AML-193 (cell line): ENCODE results near the gene TRMU.

Experiments
- DNase-seq, 2 experiments: peaks; one replicate each; lab custom pipeline; 2025; lab: John Stamatoyannopoulos, UW

The TRMU gene

GRCh38 chr22:46335201-46336118, at the start of gene TRMU:
TRMU (plus strand) TSS chr22:46335714; CDS start chr22:46335765, 51 bp downstream.
- DNase-seq: peak; percentile 69 to 78

DNA sequence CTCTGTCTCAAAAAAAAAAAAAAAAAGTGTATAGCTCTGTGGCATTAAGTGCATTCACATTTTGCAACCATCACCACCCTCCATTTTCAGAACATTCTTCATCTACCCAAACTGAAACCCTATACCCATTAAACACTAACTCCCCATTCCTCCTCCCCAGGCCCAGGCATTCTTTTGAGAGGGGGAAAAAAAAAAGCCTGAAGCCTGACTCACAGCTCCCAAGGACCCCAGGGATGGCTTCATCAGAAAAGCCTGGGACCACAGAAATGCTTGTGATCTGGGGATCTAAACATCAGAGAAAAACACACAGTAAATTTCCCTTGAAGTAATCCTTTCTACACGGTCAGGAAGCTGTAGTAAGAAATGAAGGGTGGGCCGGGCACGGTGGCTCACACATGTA, 49.5 kb upstream of the TRMU start:
- no peak for DNase-seq

GRCh38 chr22:46286941-46287872, 48.3 kb upstream of the TRMU start:
- DNase-seq: no peak

- DNase-seq: no peak
These were observed 47.4 kb upstream of the TRMU start for GRCh38 chr22:46287873-46288751.

GRCh38 chr22:46288846-46289243, 46.7 kb upstream of the TRMU start:
- DNase-seq: no peak

GRCh38 chr22:46289244-46289891, 46.1 kb upstream of the TRMU start:
- no peak for DNase-seq

- DNase-seq: no peak
These were observed 45.2 kb upstream of the TRMU start for GRCh38 chr22:46290121-46290842.

- no peak for DNase-seq
These were observed 44.4 kb upstream of the TRMU start for GRCh38 chr22:46290843-46291785.

DNA sequence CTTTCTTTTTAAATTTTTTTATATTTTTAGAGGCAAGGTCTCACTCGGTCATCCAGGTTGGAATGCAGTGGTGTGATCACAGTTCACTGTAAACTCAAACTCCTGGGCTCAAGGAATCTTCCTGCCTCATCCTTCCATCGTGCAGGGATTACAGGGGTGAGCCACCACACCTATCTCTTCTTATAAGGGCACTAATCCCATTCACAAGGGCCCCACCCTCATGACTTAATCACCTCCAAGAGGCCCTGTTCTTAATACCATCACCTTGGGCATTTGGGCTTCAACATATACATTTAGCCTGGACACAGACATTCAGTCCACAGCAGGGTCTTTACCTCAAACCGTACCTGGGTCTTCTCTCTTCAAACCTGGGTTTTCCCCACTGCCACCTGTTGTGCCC, 43.3 kb upstream of the TRMU start:
- no peak for DNase-seq

- no peak for DNase-seq
These were observed 42.8 kb upstream of the TRMU start for GRCh38 chr22:46292732-46293131.

GRCh38 chr22:46293577-46294260, 41.8 kb upstream of the TRMU start:
- DNase-seq: no peak

- no peak for DNase-seq
These were observed 40.7 kb upstream of the TRMU start for GRCh38 chr22:46294784-46295183.

DNA sequence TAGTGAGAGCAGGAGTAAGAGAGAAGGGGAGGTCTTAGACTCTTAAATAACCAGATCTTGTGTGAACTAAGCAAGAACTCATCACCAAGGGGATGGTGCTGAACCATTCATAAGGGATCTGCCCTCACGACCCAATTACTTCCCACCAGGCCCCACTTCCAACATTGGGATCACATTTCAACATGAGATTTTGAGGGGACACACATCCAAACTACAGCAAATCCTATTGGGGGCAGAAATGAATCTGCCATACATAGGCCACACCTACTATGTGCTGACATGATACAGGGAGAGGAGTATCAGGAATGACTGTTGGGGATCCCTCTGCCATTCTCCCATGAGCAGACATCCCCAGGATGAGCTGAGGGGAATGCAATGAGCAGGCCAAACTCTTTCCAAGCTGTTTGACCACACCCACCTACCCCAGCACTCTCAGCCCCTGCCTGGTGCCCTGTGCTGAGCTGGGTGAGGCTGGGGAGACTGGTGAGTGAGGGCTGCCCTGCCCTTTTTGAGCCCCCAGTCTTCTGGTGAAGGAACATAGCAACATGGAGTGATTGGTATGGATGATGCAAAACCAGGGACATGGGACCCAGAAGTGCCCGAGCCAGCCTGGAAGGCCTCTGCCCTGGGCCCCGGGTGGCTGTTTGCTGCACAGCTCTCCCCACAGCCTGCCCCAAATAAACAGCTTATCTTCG, 40.1 kb upstream of the TRMU start:
- no peak for DNase-seq

GRCh38 chr22:46296257-46297150, 39.0 kb upstream of the TRMU start, which contains the start of gene GTSE1:
GTSE1 (plus strand) TSS chr22:46296870; CDS start chr22:46297401, 531 bp downstream.
- peak; percentile 94 to 95 for DNase-seq

DNA sequence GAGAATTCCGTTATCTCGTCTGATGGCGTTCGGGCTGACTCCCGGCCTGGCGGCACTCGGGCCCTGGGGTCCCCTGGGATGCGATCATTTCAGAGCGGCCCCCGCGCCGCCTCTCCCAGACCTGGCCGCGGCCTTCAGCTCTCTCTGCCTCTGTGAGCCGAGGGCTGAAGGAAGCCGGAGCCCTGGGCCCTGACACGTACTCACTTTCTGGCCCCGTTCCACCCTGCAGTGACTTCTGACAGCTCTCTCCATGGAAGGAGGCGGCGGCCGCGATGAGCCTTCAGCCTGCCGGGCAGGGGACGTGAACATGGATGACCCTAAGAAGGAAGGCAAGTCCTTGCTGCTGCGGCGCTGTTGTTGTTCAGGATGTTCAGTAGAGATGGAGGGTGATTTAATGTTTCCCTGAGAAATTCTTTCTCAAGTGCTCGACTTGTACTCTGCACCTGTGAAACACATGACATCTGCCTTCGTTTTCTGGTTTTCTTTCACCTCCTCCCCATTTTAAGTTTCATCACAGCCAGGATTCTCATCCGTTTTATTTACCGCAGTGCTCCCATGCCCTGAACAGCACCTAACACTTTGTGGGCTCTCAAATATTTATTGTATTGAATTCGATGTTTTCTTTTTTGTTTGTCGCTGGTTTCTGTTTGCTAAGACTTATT, 38.2 kb upstream of the TRMU start:
- DNase-seq: peak in 1 of 2 experiments; percentile 15

GRCh38 chr22:46299101-46299500, 36.4 kb upstream of the TRMU start:
- DNase-seq: no peak
